ENCODE results near the gene DOK5.
A peak's percentile ranks its signal among the peaks of the same experiment; 100 is the strongest.

The DOK5 gene

GRCh38 chr20:54651252-54651651 lies 175.9 kb downstream of the DOK5 start:
- no peak for DNase-seq
- in situ Hi-C loops (cut with HindIII; ENCODE audit: low pct_ligation_motif_present, low pct_unique_long_range_greater_than_20kb, low sequenced_read_pairs), result no loop called here

DNA sequence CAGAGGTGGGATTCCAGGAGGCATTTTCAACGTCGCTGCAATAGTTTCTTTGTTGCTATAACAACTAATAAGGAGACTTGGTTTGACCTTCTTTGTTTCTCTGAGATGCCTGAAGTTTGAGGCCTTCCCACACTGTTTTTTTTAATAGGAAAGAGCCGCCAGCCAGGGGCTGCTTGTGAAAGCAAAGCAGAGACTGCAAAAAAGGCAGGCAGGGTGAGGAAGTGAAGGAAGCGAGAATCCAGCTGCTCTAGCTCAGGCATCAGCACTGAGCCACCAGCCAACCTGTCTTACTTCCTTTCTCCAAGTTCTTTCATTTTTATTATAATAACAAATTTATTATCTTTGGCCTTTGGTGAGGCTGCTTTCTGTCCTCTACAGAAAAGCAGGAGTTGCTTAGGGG lies 179.1 kb downstream of the DOK5 start:
- DNase-seq, result no peak
- in situ Hi-C loops (cut with HindIII; ENCODE audit: low pct_ligation_motif_present, low pct_unique_long_range_greater_than_20kb, low sequenced_read_pairs), result no loop called here

DNA sequence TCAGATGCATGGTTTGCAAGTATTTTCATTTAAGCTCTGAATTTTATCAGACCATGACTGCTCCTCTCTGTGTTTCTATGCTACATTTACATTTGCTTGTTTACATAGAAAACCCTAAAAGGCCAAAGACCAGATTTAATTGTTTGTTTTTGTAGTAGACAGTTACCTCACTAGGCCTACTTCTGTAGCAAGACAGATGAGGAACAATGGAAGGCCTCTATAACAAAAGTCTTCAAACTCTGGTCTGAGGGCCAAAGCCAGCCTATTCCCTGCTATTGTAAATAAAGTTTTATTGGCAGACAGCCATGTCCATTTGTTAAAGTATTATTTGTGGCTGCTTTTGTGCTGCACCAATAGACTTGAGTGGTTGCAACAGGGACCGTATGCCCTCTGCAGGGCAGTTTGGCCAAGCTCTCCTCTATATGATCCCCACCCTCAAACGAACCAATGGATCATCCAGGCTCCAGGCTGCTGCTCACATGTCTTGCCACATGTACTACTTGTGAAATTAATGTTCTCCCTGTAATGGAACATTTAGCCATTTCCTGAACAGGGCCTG lies 182.0 kb downstream of the DOK5 start:
- in situ Hi-C loops (cut with HindIII; ENCODE audit: low pct_ligation_motif_present, low pct_unique_long_range_greater_than_20kb, low sequenced_read_pairs), result no loop called here

DNA sequence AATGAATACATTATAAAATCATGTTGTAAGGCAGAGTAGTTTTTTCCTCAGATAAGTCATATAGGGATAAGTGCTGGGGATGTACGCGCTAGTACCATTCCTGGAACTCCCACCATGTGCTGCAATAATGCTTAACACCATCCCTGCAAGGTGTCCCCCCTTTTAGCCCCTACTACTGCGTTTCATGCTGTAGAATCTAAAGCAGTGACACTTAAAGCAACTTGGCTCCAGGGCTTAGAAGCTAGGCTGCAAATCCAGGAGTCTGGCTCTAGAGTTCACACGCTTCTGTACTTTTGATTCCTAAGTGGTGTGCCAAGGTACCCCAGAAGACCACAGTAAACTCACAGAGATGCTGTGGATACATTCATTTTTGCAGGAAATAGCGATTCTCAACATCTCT lies 183.1 kb downstream of the DOK5 start:
- no peak for DNase-seq
- in situ Hi-C loops (cut with HindIII; ENCODE audit: low pct_ligation_motif_present, low pct_unique_long_range_greater_than_20kb, low sequenced_read_pairs), result no loop called here

More for the DNA sequence above, 182.0 kb downstream of the DOK5 start:
- DNase-seq, result no peak

DNA sequence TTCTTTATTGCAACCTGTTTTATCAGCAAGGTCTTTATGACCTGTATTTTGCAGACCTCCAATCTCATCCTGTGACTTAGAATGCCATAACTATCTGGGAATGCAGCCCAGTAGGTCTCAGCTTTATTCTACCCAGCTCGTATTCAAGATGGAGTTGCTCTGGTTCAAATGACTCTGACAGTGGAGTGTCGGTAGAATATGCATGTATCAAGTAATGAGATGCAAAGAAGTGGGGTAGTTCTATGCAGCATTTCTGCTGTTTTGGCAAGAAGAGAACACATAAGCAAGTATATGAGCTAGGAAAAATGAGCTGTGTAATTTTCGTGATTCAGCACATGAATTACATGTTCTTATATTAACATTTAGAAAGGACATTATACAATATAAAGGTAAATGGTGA lies 185.9 kb downstream of the DOK5 start:
- DNase-seq, result no peak
- in situ Hi-C loops (cut with HindIII; ENCODE audit: low pct_ligation_motif_present, low pct_unique_long_range_greater_than_20kb, low sequenced_read_pairs), result no loop called here

- in situ Hi-C loops (cut with HindIII; ENCODE audit: low pct_ligation_motif_present, low pct_unique_long_range_greater_than_20kb, low sequenced_read_pairs), result no loop called here
- DNase-seq, result no peak
These were observed 186.6 kb downstream of the DOK5 start for GRCh38 chr20:54661880-54662465.

DNA sequence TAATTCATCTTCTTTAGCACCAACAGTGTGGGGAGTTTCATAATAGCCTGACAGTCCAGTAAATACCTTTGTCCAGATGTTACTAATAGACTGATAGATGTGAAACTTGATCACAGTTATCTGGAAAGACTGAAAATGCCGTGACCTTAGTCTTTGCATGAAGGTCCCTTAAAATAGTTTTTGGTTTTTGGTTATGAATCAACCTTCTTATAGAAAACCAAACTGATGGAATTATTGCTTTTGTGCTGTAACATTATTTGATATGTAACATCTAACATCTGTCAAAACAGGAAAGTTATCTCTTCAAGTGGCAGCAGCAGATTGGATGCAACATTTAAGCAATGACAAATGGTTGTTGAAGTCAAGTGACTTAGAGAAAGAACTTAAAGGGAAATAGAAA lies 190.4 kb downstream of the DOK5 start:
- in situ Hi-C loops (cut with HindIII; ENCODE audit: low pct_ligation_motif_present, low pct_unique_long_range_greater_than_20kb, low sequenced_read_pairs), result no loop called here
- DNase-seq, result no peak

DNA sequence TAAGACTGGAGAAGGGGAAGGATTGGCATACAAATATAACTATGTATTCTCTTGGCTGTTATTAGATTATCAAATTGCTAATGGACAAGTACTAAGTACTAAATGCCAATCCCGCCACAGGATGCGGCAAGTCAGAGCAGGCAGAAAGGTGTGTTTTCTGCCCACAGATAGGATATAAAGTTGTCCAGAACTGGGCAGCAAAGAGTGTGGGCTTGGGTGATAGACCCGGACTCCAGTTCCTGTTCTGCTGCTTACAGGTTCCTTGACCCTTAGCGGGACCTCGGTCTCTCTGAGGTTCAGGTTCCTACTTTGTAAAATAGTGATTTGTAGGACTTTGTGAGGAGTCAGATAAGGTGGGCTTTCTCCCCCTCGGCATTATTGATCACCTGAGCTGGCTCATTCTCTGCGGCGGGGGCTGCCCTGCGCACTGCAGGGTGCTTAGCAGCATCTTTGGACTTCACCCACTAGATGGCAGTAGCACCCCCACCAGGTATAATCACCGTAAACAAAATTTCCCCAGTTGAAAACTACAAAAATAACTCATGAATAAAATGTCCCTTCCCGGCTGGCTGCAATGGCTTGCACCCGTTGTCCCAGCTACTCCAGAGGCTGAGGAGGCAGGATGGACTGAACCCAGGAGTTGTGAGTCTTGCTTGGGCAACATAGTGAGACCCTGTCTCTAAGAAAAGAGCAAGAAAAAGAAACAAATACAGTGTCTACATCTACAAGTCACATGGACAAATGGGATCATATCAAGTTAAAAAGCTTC lies 193.1 kb downstream of the DOK5 start:
- DNase-seq, result peak; percentile 14
- in situ Hi-C loops (cut with HindIII; ENCODE audit: low pct_ligation_motif_present, low pct_unique_long_range_greater_than_20kb, low sequenced_read_pairs), result no loop called here

- no peak for DNase-seq
- in situ Hi-C loops (cut with HindIII; ENCODE audit: low pct_ligation_motif_present, low pct_unique_long_range_greater_than_20kb, low sequenced_read_pairs), result no loop called here
These were observed 193.6 kb downstream of the DOK5 start for GRCh38 chr20:54669040-54669363.

GRCh38 chr20:54678253-54678652 lies 202.9 kb downstream of the DOK5 start:
- DNase-seq, result no peak
- in situ Hi-C loops (cut with HindIII; ENCODE audit: low pct_ligation_motif_present, low pct_unique_long_range_greater_than_20kb, low sequenced_read_pairs), result no loop called here

DNA sequence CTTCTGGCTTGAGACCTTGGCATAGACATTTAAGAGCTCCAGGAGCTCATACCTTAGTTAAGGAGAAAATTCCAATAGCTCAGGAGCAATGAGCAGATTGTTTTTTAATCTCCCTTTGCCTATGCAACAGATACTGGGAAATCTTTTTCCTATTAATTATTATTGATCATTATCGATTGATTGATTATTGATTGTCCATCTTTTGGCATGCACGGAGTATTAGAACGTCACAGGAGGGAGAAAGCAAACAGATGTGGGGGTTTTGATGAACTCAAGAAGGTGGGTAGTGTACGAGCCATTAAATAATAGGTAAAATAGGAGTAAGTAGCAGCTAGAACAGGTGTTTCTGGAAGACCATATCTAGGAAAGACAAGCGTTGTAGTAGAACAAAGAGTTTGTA lies 205.0 kb downstream of the DOK5 start:
- in situ Hi-C loops (cut with HindIII; ENCODE audit: low pct_ligation_motif_present, low pct_unique_long_range_greater_than_20kb, low sequenced_read_pairs), result no loop called here
- DNase-seq, result no peak

- DNase-seq, result peak; percentile 38
- in situ Hi-C loops (cut with HindIII; ENCODE audit: low pct_ligation_motif_present, low pct_unique_long_range_greater_than_20kb, low sequenced_read_pairs), result no loop called here
These were observed 205.7 kb downstream of the DOK5 start for GRCh38 chr20:54680872-54681619.

- in situ Hi-C loops (cut with HindIII; ENCODE audit: low pct_ligation_motif_present, low pct_unique_long_range_greater_than_20kb, low sequenced_read_pairs), result no loop called here
These were observed 206.5 kb downstream of the DOK5 start for GRCh38 chr20:54681869-54682268.

GRCh38 chr20:54688476-54688875 lies 213.1 kb downstream of the DOK5 start:
- DNase-seq, result no peak
- in situ Hi-C loops (cut with HindIII; ENCODE audit: low pct_ligation_motif_present, low pct_unique_long_range_greater_than_20kb, low sequenced_read_pairs), result no loop called here

More at GRCh38 chr20:54681869-54682268, 206.5 kb downstream of the DOK5 start:
- DNase-seq, result no peak

- DNase-seq, result no peak
- in situ Hi-C loops (cut with HindIII; ENCODE audit: low pct_ligation_motif_present, low pct_unique_long_range_greater_than_20kb, low sequenced_read_pairs), result no loop called here
These were observed 214.9 kb downstream of the DOK5 start for GRCh38 chr20:54690323-54690722.

DNA sequence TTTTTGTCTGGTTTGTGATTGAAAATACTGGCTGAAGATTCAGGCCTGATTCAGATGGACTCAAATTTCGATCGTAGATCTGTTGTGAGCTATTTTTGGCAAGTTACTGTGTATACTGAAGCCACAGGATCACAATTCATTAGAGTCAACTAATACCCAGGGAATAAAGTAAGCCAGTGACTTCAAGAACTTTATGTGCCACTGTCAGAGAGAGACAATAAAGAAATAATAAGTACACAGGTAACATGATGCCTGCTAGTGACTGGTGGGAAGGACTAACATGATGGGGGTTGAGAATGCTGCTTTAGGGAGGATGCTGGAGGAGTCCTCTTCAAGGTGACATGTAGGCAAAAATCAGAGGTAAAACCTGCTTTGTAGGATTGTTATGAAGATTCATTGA lies 215.9 kb downstream of the DOK5 start:
- DNase-seq, result no peak

GRCh38 chr20:54692168-54692887 lies 216.9 kb downstream of the DOK5 start:
- in situ Hi-C loops (cut with HindIII; ENCODE audit: low pct_ligation_motif_present, low pct_unique_long_range_greater_than_20kb, low sequenced_read_pairs), result no loop called here
- DNase-seq, result no peak

More for the DNA sequence above, 215.9 kb downstream of the DOK5 start:
- in situ Hi-C loops (cut with HindIII; ENCODE audit: low pct_ligation_motif_present, low pct_unique_long_range_greater_than_20kb, low sequenced_read_pairs), result no loop called here

DNA sequence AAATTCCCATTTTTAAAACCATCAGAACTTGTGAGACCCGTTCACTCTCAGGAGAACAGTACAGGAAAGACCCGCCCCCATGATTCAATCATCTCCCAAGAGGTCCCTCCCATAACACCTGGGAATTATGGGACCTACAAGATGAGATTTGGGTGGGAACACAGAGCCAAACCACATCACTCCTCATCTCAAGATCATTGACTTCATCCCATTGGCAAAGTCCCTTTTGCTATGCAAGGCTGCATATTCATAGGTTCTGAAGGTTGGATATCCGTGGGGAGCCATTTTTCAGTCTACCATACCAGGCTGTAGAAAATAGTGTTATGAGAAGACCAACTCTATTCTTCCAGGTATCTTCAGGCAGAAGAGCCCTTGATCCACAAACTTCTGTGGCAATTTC lies 219.1 kb downstream of the DOK5 start:
- in situ Hi-C loops (cut with HindIII; ENCODE audit: low pct_ligation_motif_present, low pct_unique_long_range_greater_than_20kb, low sequenced_read_pairs), result no loop called here
- no peak for DNase-seq

DNA sequence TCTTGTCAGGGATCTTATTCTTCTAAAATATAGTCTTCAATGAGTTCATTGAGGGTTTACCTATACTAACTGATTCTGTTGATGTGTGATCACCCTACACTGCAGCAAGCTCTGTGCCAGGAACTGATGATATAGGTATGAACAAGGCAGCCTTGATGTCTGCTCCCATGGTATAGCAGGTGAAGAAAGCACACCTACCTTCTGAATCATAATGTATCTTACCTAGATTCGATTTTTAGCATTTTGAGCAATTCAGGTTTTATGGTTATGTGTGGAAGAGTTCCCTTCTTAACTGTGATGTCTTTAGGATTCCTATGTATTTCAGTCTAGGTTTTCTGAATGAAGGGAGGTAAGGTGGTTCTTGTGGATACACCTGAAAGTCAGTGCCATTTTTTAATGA lies 223.0 kb downstream of the DOK5 start:
- in situ Hi-C loops (cut with HindIII; ENCODE audit: low pct_ligation_motif_present, low pct_unique_long_range_greater_than_20kb, low sequenced_read_pairs), result no loop called here
- DNase-seq, result no peak
